SK-N-DZ (cell line): ENCODE results near the gene PADI4.

Experiments
- DNase-seq: peaks from one replicate; pipeline ENCODE4 v3.0.0-alpha.2; 2015; ENCODE audit warnings: low spot score

Gene PADI4

DNA sequence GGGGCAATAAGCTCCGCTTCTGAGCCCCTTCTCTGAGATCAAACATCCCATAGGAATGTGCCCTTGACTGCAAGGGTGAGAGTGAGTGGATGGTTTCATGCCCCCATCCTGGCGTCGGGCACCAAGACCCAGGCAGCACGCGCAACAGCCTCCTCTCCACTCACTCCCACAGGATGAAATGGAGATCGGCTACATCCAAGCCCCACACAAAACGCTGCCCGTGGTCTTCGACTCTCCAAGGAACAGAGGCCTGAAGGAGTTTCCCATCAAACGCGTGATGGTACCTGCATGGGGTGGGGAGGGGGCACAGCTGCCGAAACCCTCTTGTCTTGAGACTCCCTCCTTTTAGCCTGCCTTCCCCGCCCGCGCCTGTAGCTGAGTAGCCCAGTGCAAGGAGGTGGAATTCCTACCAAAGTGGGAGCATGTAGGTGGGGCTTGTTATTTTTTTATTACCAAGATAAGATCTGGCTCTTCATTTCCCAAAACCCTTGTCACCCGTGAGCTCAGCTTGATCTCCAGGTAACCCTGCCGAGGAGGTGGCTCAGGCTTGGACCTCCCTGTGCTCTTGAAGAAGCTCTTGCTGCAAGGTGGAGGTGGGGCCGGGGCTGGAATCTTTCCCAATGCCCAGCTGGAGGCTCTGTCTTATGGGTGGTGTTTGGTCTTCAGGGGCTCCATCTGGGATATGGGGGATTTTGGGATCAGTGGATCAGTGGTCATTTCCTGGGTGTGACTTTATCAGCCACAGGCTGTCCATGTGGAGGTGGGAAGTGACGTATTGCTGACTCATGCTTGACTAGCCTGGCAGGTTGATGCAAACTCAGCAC, 40.0 kb downstream of the PADI4 start:
- no peak for DNase-seq

DNA sequence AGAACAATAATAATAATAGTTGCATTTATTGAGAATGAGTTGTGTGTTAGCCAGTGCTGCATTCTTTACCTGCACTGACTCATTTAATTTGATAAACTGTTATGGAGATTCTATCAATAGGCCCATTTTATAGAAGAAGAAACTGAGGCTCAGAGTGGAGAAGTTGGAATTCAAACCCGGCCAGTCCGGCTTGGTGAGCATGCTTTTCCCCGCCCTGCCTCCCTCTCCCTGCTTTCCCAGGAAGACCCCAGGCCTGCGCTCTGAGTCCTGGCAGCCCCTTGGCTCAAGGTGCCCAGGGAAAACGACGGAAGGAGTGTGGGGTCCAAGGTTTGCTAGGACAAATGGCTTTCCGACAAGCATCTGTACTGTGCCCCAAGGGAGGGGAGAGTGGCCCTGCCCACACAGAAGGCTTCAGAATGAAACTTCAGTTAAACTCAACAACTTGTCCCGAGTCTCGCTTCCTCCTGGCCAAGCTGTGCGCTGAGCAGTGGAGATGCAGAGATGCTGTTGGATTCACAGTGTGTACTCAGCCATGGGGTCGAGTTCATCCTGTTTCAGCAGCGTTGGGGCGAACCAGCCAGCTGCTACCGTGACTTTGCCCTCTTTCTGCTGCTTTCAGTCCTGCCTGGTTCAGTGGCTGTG, 40.7 kb downstream of the PADI4 start:
- DNase-seq, result no peak

DNA sequence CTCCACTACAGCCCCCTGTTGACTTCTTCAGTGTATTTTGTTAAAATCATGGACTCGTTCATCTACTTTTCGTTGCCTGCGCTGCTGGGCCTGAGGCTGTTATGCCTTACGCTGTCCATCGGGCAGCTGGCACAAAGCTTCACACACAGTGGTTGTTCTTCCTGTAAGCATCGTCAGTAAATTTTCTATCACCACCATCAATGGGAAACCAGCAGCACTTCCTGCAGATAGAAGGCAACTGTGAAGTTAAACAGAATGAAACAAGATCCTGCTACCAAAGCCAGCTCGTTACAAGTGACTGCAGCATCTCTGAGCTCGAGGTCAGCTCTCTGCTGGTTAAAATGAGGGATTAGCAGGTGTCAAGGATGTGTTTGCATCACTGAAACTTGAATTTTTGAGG, 42.1 kb downstream of the PADI4 start:
- DNase-seq, result no peak

DNA sequence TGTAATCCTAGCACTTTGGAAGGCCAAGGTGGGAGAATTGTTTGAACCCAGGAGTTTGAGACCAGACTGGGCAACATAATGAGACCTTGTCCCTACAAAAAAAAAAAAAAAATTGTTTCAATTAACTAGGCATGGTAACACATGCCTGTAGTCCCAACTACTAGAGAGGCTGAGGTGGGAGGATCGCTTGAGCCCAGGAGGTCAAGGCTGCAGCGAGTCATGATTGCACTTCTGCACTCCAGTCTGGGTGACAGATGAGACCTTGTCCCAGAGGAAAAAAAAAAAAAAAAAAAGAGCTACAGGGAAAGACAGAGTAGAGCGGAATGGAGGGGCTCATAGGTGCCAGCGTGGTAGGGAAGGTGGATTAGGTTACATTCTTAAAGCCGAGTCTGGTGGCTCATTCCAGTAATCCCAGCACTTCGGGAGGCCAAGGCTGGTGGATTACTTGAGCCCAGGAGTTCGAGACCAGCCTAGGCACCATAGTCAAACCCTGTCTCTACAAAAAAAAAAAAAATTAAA, 43.0 kb downstream of the PADI4 start:
- DNase-seq, result no peak

DNA sequence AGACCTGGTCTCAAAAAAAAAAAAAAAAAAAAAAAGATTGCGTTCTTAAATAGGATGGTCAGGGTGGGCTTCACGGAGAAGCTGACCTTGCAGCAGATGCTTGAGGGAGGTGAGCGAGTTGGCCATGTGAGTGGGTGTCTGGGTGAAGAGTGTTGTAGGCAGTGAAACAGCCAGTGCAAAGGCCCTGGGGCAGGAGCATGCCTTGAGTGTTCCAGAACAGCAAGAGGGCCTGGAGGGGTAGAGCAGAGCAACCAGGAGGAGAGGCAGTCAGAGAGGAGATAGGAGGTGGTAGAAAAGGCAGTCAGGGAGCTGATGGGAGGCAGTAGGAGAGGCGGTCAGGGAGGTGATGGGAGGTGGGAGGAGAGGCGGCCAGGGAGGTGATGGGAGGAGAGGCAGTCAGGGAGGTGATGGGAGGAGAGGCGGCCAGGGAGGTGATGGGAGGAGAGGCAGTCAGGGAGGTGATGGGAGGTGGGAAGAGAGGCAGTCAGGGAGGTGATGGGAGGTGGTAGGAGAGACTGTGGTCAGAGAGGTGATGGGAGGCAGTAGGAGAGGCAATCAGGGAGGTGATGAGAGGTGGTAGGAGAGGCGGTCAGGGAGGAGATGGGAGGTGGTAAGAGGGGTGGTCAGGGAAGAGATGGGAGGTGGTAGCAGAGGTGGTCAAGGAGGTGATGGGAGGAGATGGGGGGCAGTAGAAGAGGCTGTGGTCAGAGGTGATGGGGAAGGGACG, 43.8 kb downstream of the PADI4 start:
- no peak for DNase-seq

DNA sequence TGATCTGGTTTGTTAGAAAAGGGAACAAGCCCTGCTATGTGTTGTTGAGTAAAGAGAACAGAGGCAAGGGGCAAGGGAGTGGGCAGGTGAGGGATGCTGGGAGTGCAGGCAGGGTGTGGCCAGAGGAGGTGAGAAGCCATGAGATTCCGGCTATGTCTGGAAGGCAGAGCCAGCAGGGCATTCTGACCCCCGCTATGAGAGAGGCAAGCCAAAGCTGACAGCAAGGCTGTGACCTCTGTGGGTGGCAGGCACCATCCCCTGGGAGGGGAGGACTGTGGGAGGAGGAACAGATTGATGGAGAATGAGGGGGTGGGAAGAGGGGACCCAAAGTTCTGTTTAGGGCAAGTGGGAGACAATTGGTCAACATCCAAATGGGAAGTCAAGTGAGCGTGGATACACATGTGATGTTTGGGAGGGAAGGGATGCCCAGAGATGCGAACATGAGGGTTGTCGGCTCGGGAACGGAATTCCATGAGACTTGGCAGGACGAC, 44.5 kb downstream of the PADI4 start:
- no peak for DNase-seq

DNA sequence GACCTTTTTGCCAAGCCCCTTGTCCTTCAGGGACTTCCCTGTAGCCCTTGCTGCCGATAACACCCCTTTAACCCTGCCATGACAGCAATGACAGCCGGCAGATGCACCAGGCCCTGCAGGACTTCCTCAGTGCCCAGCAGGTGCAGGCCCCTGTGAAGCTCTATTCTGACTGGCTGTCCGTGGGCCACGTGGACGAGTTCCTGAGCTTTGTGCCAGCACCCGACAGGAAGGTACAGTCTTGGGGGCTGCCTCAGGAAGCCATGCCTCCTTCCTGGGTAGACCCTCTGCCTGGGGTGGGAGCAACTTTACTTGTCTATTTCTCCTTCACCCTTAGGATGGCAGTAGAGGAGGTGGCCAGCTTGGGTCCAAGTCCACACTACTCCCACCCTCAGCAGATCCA, 47.9 kb downstream of the PADI4 start:
- DNase-seq, result no peak

DNA sequence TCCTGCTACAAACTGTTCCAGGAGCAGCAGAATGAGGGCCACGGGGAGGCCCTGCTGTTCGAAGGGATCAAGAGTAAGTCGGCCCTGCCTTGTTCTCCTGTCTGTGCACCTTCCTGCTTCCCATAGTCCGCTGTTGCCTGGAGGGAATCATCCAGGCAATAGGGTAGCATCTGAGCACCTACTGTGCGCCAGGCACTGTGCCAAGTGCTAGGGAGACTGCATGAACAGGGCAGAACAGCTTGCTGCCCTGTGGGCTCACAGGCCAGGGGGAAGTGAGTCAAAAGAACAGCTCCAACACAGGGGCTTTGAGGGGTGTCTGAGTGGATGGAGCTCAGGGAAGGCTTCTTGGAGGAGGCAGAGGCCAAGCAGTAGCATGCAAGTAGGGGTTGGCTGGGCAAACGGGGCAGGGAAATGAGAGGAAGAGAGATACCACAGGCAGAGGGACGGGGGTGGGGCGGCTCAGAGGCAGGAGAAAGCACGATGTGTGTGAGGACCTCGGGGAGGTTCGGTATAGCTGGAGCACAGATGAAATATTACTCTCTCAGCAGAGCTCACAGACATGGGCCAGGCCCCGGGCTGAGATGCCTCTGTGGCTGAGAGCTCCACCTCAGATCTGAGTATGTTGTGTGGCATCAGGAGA, 48.5 kb downstream of the PADI4 start:
- DNase-seq, result no peak

DNA sequence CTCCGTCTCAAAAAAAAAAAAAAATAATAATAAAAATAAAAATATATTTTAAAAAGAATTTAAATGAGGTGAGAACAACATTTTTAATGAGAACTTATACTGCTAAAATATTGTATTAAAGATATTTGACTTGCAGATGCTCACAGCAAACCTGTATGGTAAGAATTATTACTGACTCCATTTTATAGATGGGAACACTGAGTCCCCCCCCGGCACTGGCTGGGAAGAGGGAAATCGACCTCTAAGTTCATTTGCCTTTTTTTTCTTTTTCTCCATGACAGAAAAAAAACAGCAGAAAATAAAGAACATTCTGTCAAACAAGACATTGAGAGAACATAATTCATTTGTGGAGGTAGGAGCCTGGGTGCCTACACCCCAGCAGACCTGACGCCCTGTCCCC, 50.6 kb downstream of the PADI4 start:
- no peak for DNase-seq

DNA sequence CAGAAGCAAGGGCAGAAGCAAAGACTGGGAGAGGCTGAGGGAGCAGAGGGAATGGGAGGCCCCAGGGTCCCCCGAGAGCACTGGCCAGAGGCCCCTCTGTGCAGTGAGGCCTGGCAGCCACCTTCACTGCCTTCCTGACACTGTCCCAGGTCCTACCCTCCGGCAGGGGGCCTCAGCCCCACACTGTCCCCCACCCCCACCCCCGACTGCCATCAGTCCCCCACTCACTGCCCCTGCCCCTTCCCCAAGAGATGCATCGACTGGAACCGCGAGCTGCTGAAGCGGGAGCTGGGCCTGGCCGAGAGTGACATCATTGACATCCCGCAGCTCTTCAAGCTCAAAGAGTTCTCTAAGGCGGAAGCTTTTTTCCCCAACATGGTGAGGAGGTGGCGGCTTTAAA, 51.0 kb downstream of the PADI4 start:
- no peak for DNase-seq

DNA sequence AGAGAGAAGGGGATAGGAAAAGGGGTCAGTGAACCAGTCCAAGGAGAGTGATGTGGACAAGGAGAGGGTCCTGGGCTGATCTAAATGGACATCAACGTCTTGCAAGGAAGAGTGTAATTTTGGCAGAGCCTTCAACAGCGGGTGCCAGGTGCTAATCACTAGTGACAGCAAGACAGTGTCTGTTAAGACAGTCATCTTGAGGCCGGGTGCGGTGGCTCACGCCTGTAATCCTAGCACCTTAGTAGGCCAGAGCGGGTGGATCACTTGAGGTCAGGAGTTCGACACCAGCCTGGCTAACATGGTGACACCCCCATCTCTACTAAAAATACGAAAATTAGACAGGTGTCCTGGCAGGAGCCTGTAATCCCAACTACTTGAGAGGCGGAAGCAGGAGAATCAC, 51.8 kb downstream of the PADI4 start:
- DNase-seq, result no peak

DNA sequence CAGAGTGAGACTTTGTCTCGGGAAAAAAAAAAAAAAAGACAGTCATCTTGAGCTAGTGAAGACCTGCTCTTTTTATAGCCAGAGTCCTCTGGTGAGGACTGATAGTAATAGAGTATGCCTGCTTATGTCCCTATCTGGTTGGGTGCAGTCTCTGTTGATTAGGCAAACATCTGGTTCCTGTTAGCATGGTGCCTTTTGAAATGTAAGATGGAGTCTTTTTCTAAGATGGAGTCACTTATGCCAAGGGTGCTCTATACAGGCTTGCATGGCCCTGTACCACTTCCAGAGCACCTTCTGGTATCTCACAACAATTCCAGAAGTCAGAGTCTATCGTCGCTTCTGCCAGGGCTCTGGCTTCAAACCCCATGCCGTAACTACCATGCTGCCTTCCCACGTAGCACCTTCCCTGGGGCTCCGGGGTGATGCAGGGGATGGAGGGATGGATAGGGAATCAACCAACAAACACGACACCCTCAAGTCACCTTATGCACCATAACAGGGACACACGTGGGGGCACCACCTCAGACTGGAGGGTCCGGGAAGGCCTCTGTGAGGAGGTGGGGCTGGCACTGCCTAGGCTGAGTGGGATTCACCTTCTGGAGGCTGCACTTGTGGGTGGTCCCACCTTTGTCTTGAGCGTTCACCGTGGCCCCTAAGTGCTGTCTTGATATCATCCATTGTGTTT, 52.4 kb downstream of the PADI4 start:
- DNase-seq, result no peak

DNA sequence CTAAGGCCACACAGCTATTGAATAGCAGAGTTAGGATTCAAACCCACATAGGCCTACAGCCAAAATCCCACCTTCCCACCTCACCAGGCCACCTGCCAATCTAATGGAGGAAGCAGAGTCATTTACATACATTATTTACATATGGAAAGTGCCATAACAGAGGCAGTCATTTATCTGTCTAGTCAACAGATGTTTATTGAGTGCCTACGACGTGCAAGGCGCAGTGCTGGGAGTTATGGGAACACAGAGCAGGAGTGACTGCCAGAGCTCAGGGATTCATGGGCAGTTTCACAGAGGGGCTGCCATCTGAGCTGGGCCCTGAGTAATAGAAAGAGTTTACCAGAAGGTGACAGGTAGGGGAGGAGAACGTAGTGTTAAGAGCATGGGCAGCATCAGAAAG, 53.7 kb downstream of the PADI4 start:
- DNase-seq, result no peak

DNA sequence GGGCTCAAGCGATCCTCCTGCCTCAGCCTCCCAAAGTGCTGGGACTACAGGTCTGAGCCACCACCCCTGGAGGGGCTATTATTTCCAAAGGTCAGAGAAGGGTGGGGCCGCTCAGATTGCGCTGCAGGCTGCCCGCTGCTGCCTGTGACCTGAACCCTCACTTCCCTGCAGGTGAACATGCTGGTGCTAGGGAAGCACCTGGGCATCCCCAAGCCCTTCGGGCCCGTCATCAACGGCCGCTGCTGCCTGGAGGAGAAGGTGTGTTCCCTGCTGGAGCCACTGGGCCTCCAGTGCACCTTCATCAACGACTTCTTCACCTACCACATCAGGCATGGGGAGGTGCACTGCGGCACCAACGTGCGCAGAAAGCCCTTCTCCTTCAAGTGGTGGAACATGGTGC, 55.4 kb downstream of the PADI4 start:
- no peak for DNase-seq

DNA sequence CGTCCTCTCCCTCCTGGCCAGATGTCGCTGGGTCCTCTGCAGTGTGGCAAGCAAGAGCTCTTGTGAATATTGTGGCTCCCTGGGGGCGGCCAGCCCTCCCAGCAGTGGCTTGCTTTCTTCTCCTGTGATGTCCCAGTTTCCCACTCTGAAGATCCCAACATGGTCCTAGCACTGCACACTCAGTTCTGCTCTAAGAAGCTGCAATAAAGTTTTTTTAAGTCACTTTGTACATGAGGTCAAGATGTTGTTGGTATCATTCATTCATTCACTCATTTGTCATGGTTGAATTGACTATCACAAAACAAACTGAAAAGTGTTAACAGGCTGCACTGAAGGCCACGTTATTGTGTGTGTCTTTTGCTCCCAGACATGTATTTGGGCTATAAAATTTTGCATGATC, 55.8 kb downstream of the PADI4 start:
- no peak for DNase-seq

DNA sequence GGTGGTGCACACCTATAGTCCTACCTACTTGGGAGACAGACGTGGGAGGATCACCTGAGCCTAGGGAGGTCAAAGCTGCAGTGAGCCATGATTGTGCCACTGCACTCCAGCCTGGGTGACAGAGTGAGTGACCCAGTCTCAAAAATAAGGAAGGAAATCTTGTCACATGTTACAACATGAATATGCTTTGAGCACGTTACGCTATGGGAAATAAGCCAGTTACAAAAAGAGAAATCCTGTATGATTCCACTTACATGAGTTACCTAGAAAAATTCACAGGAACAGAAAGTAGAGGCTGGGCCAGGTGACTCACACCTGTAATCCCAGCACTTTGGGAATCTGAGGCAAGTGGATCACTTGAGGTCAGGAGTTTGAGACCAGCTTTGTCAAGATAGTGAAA, 57.3 kb downstream of the PADI4 start:
- DNase-seq, result no peak

DNA sequence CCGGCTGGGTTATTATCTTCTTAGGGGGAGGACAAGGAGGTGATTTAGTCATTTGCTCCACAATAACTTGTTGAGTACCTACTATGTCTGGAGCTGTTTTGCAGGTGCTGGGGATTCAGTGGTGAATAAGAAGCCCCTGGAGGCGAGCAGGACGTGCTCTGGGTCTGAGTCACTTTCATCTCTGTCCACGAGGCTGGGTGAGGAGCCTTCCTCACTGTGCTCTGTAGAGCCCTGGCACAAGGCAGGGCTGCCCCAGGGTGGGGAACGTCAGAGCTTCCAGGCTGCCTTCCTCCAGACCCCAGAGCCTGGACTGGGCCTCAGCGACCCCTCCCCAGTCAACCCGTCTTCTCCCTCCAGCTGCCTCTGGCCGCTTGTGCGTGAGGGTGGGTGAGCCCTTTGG, 61.5 kb downstream of the PADI4 start:
- DNase-seq, result no peak

DNA sequence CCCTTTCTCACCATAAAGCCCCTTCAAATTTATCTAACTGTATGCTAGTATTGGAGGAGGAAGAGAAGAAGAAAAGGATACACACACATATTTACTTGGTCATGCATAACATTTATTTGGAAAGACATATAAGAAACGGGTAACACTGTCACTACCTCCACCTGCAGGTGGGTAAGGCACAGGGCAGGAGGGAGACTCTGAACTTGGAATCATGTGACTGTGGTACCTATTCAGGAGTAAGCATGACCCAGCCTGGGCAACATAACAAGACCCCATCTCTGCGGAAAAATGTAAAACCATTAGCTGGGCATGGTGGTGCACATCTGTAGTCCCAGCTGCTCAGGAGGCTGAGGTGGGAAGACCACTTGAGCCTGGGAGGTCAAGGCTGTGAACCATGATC, 62.6 kb downstream of the PADI4 start:
- DNase-seq, result no peak

DNA sequence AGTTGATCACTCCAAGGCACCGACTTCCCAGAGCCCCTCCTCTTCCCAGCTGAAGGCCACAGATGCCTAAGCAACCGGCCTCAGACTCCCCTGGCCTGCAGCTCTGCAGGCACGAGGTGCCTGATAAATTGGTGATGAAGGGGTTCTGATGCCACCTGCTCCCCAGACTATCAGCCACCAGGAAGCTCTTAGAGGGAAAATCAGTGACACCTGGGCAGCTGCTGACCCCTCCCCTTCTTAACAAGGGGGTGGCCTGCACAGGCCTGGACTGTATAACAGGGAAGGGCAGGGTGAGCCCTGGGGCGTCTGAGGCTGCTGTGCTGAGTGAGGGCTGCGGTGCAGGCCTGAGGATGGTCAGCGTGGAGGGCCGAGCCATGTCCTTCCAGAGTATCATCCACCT, 63.9 kb downstream of the PADI4 start, which contains the start of gene PADI6:
Gene PADI6, plus strand, starts transcription at position 301 of the 400 bp plus-strand sequence. Its CDS starts 50 bp downstream, at position 351.
- no peak for DNase-seq

DNA sequence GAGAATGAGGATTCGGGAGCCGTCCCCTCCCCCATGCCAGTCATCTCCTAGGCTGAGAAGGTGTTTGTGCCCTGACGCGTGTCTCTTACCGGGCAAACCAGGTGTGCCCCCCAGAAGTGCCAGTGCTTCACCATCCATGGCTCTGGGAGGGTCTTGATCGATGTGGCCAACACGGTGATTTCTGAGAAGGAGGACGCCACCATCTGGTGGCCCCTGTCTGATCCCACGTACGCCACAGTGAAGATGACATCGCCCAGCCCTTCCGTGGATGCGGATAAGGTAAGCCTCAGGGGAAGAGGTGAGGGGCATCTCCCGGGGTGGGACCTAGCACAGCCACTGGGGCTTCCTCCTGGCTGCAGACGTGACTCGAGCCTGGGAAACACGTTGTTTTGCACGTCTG, 65.0 kb downstream of the PADI4 start:
- DNase-seq, result no peak

DNA sequence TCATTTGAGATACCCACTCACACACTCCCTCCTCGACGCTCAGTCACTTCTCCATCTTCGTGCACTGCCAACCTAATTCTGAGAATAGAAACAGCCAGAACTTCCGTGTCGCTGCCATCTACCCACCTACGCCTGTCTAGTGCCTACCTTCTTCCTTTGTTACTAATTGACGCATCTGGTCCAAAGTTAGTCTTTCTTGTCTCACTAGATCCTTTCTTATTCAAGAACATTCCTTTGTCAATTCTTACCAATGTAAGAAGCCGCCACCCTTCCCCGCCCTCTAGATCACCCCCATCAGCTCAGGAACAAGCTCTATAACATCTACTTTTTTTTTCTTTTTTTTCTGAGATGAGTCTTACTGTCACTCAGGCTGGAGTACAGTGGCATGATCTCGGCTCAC, 67.7 kb downstream of the PADI4 start:
- no peak for DNase-seq
